VCaP (cell line): Measurements from ENCODE around the gene ITGAD.

Source experiments
- H3K27ac ChIP-seq: fragments of 450-650 bp; 2 replicates; pipeline ENCODE4 v1.5.1; 2017
- CTCF ChIP-seq: fragments of 450-650 bp; conservative IDR thresholded peaks from 2 replicates; pipeline ENCODE4 v1.5.1; 2017; ENCODE audit warnings: mild to moderate bottlenecking, moderate library complexity

ITGAD gene

GRCh38 chr16:31382485-31383161 lies 10.5 kb upstream of the ITGAD start:
- no peak overlapping the region for H3K27ac ChIP-seq
- TF ChIP-seq CTCF = peak; percentile 70

GRCh38 chr16:31385680-31386079 lies 7.5 kb upstream of the ITGAD start:
- no peak for TF ChIP-seq CTCF
- H3K27ac ChIP-seq = no peak overlapping the region

GRCh38 chr16:31386157-31386984 lies 6.8 kb upstream of the ITGAD start:
- H3K27ac ChIP-seq = no peak overlapping the region
- no peak for TF ChIP-seq CTCF

GRCh38 chr16:31388535-31388934 lies 4.6 kb upstream of the ITGAD start:
- TF ChIP-seq CTCF = no peak
- H3K27ac ChIP-seq = no peak overlapping the region

- H3K27ac ChIP-seq = no peak overlapping the region
- no peak for TF ChIP-seq CTCF
These were observed 2.6 kb upstream of the ITGAD start for GRCh38 chr16:31390504-31391041.

GRCh38 chr16:31395647-31396046 lies 2.5 kb downstream of the ITGAD start:
- TF ChIP-seq CTCF = no peak
- no peak overlapping the region for H3K27ac ChIP-seq

- TF ChIP-seq CTCF = no peak
- no peak overlapping the region for H3K27ac ChIP-seq
These were observed 4.0 kb downstream of the ITGAD start for GRCh38 chr16:31397096-31397660.
